ENCODE measurements around the gene TMEM214.
A peak's percentile ranks its signal among the peaks of the same experiment; 100 is the strongest.

Gene TMEM214

DNA sequence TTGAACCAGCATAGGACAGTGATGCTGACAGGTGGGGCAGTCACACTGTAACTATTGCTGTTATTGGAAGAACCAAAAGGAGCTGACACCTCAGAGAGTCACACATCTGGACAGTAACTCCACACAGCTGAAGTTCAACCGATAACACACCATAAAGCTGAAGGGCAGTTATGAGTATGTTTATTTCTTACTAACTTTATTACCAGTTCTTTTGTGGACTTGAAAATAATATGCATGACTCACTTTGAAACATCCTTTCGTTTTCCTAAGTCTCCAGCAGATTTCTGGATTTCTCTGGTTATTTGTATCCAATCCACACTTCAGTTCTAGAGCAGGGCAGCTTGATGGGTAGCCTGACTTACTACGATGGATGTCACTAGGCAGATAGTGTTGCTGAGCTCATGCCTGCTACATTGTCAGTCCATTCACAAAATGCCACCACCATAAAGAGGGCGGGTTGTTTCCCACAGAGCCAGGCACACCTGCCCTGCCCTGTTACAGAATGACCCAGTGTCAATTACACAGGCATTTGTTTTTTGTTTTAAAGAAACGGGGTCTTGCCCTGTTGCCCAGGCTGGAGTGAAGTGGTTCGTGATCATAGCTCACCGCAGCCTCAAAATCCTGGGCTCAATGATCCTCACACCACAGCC is 10.3 kb downstream of the TMEM214 start:
- H3K4me3 ChIP-seq (ENCODE audit: low read length): no peak overlapping the region
- H3K4me1 ChIP-seq (ENCODE audit: control insufficient read depth, low read depth, low read length): no peaks in the 10 kb centered on the region
- no peaks in the 10 kb centered on the region for H3K9me3 ChIP-seq (ENCODE audit: control insufficient read depth, low read depth, low read length)
- no peaks in the 10 kb centered on the region for H3K27me3 ChIP-seq (ENCODE audit: control insufficient read depth, insufficient read depth, low read length)
- no peak overlapping the region for H3K27ac ChIP-seq (ENCODE audit: low read length)
- H3K36me3 ChIP-seq (ENCODE audit: control insufficient read depth, low read depth, low read length): peaks cover 48% of the 10 kb centered on the region
- H3K9ac ChIP-seq (ENCODE audit: low read length): no peak overlapping the region

DNA sequence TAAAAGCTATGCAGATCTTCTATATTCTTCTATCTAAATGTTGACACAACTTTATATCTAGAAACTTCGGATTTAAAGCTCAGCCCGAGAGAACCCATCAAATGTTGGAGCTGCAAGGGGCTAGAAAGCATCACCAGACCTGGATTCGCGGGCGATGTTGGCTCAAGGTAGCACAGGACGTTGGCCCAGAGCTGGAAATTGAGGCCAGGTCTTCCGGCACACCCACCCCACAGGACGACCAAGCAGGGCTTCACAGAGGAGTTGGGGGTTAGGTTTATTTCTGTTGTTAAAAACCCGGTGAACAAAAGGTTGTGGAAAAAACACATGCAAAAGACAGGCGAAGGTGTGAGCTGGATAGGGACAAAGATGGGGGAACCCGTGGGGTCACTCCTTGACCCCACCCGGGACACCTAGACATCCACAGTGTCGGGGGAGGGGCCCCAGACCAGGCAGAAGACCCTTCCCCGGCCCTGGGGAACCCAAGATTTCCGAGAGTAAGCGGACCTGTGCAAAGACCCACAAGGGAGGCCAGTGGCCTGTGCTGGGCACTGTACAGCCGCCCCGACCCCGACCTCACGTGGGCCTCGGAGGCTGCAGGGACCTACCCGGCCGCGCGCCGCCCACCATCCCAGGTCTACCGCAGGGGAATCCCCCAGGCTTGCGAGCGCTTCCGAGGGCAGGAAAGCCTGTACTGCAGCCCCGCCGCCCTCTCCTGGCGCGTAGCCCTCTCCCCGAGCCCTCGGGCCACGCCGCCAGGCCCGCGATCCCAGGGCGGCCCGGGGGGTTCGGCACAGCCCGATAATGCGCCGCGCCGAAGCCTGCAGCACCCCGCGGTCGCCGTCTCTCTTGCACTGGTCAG is 16.9 kb downstream of the TMEM214 start:
- H3K4me3 ChIP-seq (ENCODE audit: low read length): peak overlapping the region; percentile 73
- H3K27ac ChIP-seq (ENCODE audit: low read length): no peak overlapping the region
- H3K9ac ChIP-seq (ENCODE audit: low read length): peak overlapping the region; percentile 61
- H3K36me3 ChIP-seq (ENCODE audit: control insufficient read depth, low read depth, low read length): peaks cover 7% of the 10 kb centered on the region
- H3K27me3 ChIP-seq (ENCODE audit: control insufficient read depth, insufficient read depth, low read length): no peaks in the 10 kb centered on the region
- no peaks in the 10 kb centered on the region for H3K9me3 ChIP-seq (ENCODE audit: control insufficient read depth, low read depth, low read length)
- H3K4me1 ChIP-seq (ENCODE audit: control insufficient read depth, low read depth, low read length): peaks cover 4% of the 10 kb centered on the region

DNA sequence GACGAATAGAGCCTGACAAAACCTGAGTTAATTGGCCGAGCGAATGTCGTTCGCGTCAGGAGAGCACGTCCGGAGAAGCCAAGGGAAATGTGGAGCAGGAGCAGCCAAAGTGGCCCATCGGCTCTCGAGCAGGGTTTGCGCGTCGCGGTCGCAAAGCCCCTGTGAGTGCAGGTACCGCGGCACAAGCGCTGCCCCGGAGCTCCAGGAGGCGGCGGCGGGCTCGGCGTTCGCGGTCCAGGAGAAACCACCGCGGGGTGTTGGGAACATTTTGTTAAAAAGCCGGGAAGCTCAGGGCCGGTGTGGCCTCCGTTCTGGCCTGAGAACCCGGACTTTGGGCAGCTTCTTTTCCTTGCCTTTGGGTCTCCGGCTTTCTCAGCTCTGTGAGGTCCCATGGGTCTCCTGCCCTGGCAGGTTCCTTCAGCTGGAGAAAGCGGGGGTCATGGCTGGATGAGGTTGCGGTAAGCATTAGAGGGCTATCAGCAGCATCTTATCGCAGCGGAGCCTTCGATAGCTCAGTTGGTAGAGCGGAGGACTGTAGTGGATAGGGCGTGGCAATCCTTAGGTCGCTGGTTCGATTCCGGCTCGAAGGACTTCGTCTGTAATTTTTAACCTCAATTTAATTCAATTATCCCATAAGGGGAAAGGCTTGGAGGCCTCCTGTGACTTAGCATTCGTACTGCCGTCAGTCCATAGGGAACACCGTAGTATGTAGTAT is 17.7 kb downstream of the TMEM214 start:
- H3K4me3 ChIP-seq (ENCODE audit: low read length): peak overlapping the region; percentile 73
- H3K27ac ChIP-seq (ENCODE audit: low read length): no peak overlapping the region
- no peaks in the 10 kb centered on the region for H3K9me3 ChIP-seq (ENCODE audit: control insufficient read depth, low read depth, low read length)
- H3K36me3 ChIP-seq (ENCODE audit: control insufficient read depth, low read depth, low read length): peaks cover 15% of the 10 kb centered on the region
- H3K27me3 ChIP-seq (ENCODE audit: control insufficient read depth, insufficient read depth, low read length): no peaks in the 10 kb centered on the region
- H3K9ac ChIP-seq (ENCODE audit: low read length): peak overlapping the region; percentile 71
- H3K4me1 ChIP-seq (ENCODE audit: control insufficient read depth, low read depth, low read length): peaks cover 4% of the 10 kb centered on the region

DNA sequence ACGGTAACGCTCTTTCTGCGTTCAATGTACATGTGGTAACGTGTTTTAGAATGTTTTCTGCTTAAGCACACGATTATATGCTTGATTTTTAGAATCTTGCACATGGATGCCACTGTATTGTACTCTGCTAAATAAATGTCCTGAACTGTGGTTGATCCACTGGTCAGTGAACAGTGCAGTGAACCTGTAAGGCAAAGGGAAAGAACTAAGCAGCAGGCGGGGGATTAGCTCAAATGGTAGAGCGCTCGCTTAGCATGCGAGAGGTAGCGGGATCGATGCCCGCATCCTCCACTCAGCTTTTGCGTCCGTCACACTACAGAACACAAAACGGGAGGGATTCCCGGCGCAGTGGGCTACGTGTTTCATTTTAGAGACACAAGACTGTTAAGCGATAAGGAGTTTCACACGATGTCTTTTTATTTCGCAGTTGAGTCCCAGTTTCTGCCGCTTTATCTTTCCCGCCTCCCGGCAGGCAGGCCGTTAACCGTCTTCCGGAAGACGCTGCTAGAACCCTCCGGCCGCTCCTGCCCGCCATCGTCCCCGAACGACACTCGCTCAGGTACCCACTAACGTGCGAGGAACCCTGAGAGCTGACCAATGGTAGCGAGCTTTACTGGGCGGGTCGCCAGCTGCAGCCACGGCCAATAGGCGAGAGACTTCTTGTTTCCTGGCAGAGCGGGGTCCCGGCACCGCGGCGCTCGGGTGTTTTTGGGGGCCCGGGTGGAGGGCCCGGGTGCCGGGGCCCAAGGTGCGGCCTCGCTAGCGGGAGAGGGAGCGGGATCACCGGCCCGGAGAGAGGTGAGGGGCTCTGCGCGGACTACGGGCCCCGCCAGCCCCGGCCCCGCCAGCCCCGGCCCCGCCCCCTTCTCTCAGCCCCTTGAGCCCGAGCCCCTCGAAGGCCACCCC is 18.5 kb downstream of the TMEM214 start, which contains the start of gene AGBL5:
Gene AGBL5 (plus strand): TSS at position 673 of the 906 bp plus-strand sequence. CDS start 1,291 bp downstream, outside the sequence.
- Histone ChIP-seq H3K9ac (ENCODE audit: low read length) (peak within 1 kb of the TSS; percentile 71), H3K4me3 (ENCODE audit: low read length) (peak within 1 kb of the TSS; percentile 73), H3K9me3 (ENCODE audit: control insufficient read depth, low read depth, low read length) (no peaks in the 10 kb centered on the region), H3K4me1 (ENCODE audit: control insufficient read depth, low read depth, low read length) (peaks cover 4% of the 10 kb centered on the region), H3K36me3 (ENCODE audit: control insufficient read depth, low read depth, low read length) (peaks cover 23% of the 10 kb centered on the region), H3K27me3 (ENCODE audit: control insufficient read depth, insufficient read depth, low read length) (no peaks in the 10 kb centered on the region), H3K27ac (ENCODE audit: low read length) (peak within 1 kb of the TSS; percentile 6)

DNA sequence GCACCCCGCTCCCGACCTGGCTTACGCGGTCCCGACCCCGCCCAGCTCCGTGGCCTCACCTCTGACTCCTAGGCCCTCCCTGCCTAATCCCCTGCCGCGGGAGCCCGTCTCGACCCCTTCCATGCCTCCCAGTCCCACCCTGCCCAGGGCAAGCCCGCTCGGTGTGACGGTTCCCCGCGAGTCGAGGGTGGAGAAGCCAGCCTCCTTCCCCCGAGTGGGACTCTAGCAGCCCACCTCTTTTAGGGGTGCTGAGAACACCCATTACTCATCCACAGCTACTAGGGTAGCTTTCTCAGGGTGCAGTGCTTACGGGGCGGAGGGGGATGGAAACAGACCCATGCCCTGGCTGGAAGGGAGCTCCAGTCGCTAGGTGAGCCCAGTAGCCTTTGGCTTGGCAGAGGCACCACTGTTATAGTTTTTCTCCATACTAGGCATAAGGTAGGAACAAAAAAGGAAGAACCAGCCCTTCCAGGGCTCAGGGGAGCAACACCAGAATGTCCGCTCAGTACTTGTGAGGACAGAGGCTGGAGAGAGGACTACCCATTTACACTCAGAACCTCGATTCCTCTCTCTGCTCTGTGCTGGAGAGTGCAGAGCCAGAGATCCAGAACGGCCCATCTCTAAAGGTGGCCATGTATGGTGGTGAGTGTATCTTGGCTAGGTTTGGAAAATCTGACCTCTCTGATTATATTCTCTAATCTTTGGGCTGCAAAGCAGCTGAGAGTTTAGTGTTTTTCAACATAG is 19.3 kb downstream of the TMEM214 start:
- Histone ChIP-seq H3K27ac (ENCODE audit: low read length) (no peak overlapping the region), H3K4me1 (ENCODE audit: control insufficient read depth, low read depth, low read length) (peaks cover 4% of the 10 kb centered on the region)

DNA sequence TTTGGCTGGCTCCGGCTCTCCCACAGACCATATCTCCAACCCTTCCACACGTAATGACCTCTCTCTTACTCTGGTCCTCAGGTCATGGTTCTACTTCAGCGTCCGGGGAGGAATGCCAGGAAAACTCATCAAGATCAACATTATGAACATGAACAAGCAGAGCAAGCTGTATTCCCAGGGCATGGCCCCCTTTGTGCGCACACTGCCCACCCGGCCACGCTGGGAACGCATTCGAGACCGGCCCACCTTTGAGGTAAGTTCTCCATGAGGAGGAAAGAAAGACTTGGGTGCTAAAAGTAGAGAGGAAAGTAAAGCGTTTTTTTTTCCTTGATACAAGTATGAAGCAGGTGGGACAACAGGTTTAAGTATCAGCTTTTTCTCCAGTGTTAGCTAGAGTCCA is 20.6 kb downstream of the TMEM214 start:
- peaks cover 4% of the 10 kb centered on the region for H3K4me1 ChIP-seq (ENCODE audit: control insufficient read depth, low read depth, low read length)
- H3K27ac ChIP-seq (ENCODE audit: low read length): no peak overlapping the region
- H3K9me3 ChIP-seq (ENCODE audit: control insufficient read depth, low read depth, low read length): no peaks in the 10 kb centered on the region
- peaks cover 37% of the 10 kb centered on the region for H3K36me3 ChIP-seq (ENCODE audit: control insufficient read depth, low read depth, low read length)
- H3K4me3 ChIP-seq (ENCODE audit: low read length): no peak overlapping the region
- H3K27me3 ChIP-seq (ENCODE audit: control insufficient read depth, insufficient read depth, low read length): no peaks in the 10 kb centered on the region
- no peak overlapping the region for H3K9ac ChIP-seq (ENCODE audit: low read length)

More for the DNA sequence above, 19.3 kb downstream of the TMEM214 start:
- Histone ChIP-seq H3K9ac (ENCODE audit: low read length) (peak overlapping the region; percentile 71), H3K27me3 (ENCODE audit: control insufficient read depth, insufficient read depth, low read length) (no peaks in the 10 kb centered on the region), H3K36me3 (ENCODE audit: control insufficient read depth, low read depth, low read length) (peaks cover 31% of the 10 kb centered on the region), H3K4me3 (ENCODE audit: low read length) (peak overlapping the region; percentile 73), H3K9me3 (ENCODE audit: control insufficient read depth, low read depth, low read length) (no peaks in the 10 kb centered on the region)

DNA sequence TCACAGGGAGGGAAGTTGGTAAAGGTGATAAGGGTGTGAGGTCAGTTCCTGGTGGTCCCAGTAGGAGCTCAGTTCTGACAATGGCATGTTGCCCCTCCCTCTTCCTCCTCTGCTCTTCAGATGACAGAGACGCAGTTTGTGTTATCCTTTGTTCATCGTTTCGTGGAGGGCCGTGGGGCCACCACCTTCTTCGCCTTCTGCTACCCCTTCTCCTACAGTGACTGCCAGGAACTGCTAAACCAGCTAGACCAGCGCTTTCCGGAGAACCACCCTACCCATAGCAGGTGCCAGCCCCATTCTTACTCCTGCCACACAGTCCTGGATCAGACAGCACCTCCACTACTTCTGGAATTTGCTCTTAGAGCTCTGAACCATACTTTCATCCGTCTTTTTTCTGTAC is 21.0 kb downstream of the TMEM214 start:
- Histone ChIP-seq H3K27ac (ENCODE audit: low read length) (no peak overlapping the region), H3K9me3 (ENCODE audit: control insufficient read depth, low read depth, low read length) (no peaks in the 10 kb centered on the region), H3K27me3 (ENCODE audit: control insufficient read depth, insufficient read depth, low read length) (no peaks in the 10 kb centered on the region), H3K9ac (ENCODE audit: low read length) (no peak overlapping the region), H3K36me3 (ENCODE audit: control insufficient read depth, low read depth, low read length) (peaks cover 39% of the 10 kb centered on the region), H3K4me1 (ENCODE audit: control insufficient read depth, low read depth, low read length) (peaks cover 4% of the 10 kb centered on the region), H3K4me3 (ENCODE audit: low read length) (no peak overlapping the region)

DNA sequence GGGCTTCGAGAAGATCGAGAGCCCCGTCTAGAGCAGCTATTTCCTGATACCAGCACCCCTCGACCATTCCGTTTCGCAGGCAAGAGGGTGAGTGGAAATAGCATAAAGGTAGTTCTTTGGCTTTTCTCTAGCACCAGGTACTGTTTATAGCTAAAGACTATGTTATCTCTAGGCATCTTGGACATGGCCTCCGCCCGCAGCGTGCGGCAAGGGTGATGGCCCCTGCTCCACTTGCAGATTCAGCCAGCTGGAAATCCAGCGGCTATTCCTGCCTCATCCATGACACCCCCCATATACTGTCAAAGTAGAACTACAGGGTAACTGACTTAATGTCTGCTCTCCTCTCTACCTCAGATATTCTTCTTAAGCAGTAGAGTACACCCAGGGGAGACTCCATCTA is 22.0 kb downstream of the TMEM214 start:
- Histone ChIP-seq H3K36me3 (ENCODE audit: control insufficient read depth, low read depth, low read length) (peaks cover 48% of the 10 kb centered on the region), H3K27me3 (ENCODE audit: control insufficient read depth, insufficient read depth, low read length) (no peaks in the 10 kb centered on the region), H3K4me3 (ENCODE audit: low read length) (no peak overlapping the region), H3K4me1 (ENCODE audit: control insufficient read depth, low read depth, low read length) (peaks cover 4% of the 10 kb centered on the region), H3K27ac (ENCODE audit: low read length) (no peak overlapping the region), H3K9ac (ENCODE audit: low read length) (no peak overlapping the region), H3K9me3 (ENCODE audit: control insufficient read depth, low read depth, low read length) (no peaks in the 10 kb centered on the region)

DNA sequence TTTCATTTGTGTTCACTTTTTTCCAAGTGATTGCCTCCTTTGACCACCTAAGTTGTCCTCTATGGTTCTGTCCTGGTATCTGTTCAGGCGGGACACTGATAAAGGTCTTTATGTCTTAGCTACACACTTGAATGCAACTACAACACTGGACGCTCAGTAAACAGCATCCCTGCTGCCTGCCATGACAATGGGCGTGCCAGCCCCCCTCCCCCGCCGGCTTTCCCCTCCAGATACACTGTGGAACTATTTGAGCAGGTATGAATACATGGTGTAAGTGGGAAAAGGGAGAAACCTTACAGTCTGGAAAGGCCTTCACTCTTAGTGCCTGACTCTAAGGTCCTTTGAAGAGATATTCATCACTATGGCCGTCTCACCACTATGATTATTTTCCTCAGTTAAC is 24.4 kb downstream of the TMEM214 start:
- H3K36me3 ChIP-seq (ENCODE audit: control insufficient read depth, low read depth, low read length): peaks cover 51% of the 10 kb centered on the region
- no peaks in the 10 kb centered on the region for H3K9me3 ChIP-seq (ENCODE audit: control insufficient read depth, low read depth, low read length)
- H3K4me3 ChIP-seq (ENCODE audit: low read length): no peak overlapping the region

DNA sequence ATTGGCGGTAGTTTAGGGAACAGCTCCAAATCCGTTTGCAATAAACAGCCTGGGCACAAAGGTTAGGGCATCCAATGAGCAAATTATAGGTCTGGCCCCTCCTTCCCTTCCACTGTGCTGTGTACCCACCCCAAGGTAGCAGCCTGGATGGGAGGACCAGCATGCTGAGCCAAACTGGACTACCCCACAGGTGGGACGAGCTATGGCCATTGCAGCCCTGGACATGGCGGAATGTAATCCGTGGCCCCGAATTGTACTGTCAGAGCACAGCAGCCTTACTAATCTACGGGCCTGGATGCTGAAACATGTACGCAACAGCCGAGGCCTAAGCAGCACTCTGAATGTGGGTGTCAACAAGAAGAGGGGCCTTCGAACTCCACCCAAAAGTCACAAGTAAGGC is 25.4 kb downstream of the TMEM214 start:
- Histone ChIP-seq H3K9ac (ENCODE audit: low read length) (no peak overlapping the region), H3K4me1 (ENCODE audit: control insufficient read depth, low read depth, low read length) (no peaks in the 10 kb centered on the region), H3K4me3 (ENCODE audit: low read length) (no peak overlapping the region), H3K27me3 (ENCODE audit: control insufficient read depth, insufficient read depth, low read length) (no peaks in the 10 kb centered on the region), H3K27ac (ENCODE audit: low read length) (no peak overlapping the region), H3K9me3 (ENCODE audit: control insufficient read depth, low read depth, low read length) (no peaks in the 10 kb centered on the region), H3K36me3 (ENCODE audit: control insufficient read depth, low read depth, low read length) (peaks cover 51% of the 10 kb centered on the region)

More for the DNA sequence above, 24.4 kb downstream of the TMEM214 start:
- Histone ChIP-seq H3K4me1 (ENCODE audit: control insufficient read depth, low read depth, low read length) (peaks cover 3% of the 10 kb centered on the region), H3K27ac (ENCODE audit: low read length) (no peak overlapping the region), H3K27me3 (ENCODE audit: control insufficient read depth, insufficient read depth, low read length) (no peaks in the 10 kb centered on the region), H3K9ac (ENCODE audit: low read length) (no peak overlapping the region)

Measured in iPS-18a (cell line).